Suprapubic skin (tissue), 4 donors: ENCODE data around the gene TCP11.

Experiments
- EP300 ChIP-seq: sonication (generic); formaldehyde crosslinking; IDR thresholded peaks from one replicate; pipeline ENCODE4 v1.6.1; 2017; ENCODE audit warnings: antibody characterized with exemption
- POLR2A ChIP-seq, 2 donors: fragments of 450-650 bp; IDR thresholded peaks; one replicate each; pipeline ENCODE4 v1.6.1; 2017; ENCODE audit warnings: antibody characterized with exemption in 2 of 2, mild to moderate bottlenecking in 2 of 2, moderate library complexity in 2 of 2
- POLR2AphosphoS5 ChIP-seq, 3 donors: sonication (generic); formaldehyde crosslinking; IDR thresholded peaks; one replicate each; pipeline ENCODE4 v1.6.1; 2017; ENCODE audit warnings: antibody characterized with exemption in 3 of 3
- TF ChIP-seq, protein P1 (sequence below), 2 donors: fragments of 200-600 bp in 1 of 2; fragments of 450-650 bp in 1 of 2; sonication (generic) in 1 of 2; IDR thresholded peaks; one replicate each; pipeline ENCODE4 v1.5.1; 2016 to 2019; ENCODE audit warnings: antibody characterized with exemption in 2 of 2, mild to moderate bottlenecking in 1 of 2, moderate library complexity in 1 of 2

DNA sequence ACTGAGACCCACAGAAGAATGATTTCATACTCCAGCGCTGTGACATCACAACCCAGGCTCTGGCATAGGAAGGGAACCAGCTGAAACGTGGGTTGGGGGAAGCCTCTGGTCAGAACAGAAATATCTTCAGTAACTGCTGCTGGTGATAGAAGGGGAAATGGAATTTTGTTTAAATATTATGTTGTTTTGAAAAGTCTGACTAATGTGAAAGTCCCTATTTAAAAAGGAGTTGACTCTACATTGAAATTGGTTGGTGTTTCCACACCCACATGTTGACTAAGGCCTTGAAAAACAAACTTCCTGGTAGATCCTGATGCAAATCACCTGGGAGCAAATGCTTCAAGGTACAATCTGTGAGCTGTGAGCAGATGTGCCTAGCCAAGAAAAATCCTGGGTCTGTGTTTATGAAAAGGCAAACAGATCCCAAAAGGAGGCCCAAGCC, 24.5 kb upstream of the TCP11 start:
- TF ChIP-seq EP300 (no peak), POLR2AphosphoS5 (IDR thresholded peaks at IDR 0.05) (no peak), POLR2A (IDR thresholded peaks at IDR 0.05) (no peak)
- TF ChIP-seq, protein P1, sequence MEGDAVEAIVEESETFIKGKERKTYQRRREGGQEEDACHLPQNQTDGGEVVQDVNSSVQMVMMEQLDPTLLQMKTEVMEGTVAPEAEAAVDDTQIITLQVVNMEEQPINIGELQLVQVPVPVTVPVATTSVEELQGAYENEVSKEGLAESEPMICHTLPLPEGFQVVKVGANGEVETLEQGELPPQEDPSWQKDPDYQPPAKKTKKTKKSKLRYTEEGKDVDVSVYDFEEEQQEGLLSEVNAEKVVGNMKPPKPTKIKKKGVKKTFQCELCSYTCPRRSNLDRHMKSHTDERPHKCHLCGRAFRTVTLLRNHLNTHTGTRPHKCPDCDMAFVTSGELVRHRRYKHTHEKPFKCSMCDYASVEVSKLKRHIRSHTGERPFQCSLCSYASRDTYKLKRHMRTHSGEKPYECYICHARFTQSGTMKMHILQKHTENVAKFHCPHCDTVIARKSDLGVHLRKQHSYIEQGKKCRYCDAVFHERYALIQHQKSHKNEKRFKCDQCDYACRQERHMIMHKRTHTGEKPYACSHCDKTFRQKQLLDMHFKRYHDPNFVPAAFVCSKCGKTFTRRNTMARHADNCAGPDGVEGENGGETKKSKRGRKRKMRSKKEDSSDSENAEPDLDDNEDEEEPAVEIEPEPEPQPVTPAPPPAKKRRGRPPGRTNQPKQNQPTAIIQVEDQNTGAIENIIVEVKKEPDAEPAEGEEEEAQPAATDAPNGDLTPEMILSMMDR (IDR thresholded peaks at IDR 0.05): no peak
